Upper lobe of left lung (tissue), 4 donors: ENCODE results near the gene TENT5C.

ENCODE experiments used
- CTCF ChIP-seq, 6 experiments: fragments of 450-650 bp in 4 of 6; fragments of 200-600 bp in 2 of 6; sonication (generic) in 2 of 6; IDR thresholded peaks; one replicate each; pipeline ENCODE4 v1.5.1; 2016 to 2019; ENCODE audit warnings: antibody characterized with exemption in 6 of 6
- POLR2A ChIP-seq, 4 donors: fragments of 450-650 bp; IDR thresholded peaks; one replicate each; pipeline ENCODE4 v1.5.1; 2016 to 2017; ENCODE audit warnings: antibody characterized with exemption in 4 of 4, mild to moderate bottlenecking in 2 of 4
- POLR2AphosphoS5 ChIP-seq, 2 donors: sonication (generic); formaldehyde crosslinking; IDR thresholded peaks; one replicate each; pipeline ENCODE4 v1.5.1; 2017; ENCODE audit warnings: antibody characterized with exemption in 2 of 2

GRCh38 chr1:117594261-117594990 lies 11.4 kb upstream of the TENT5C start:
- TF ChIP-seq CTCF (IDR thresholded peaks at IDR 0.05), result no peak
- no peak for TF ChIP-seq POLR2A (IDR thresholded peaks at IDR 0.05)
- no peak for TF ChIP-seq POLR2AphosphoS5 (IDR thresholded peaks at IDR 0.05)
